HG03095 (cell line): ENCODE data around the gene SPTBN4.
"Not testable (repeated sequence)": the region's sequence is repeated elsewhere in the genome, so short reads cannot be mapped to it uniquely, and the experiment has no call there.

ENCODE experiments used
- ATAC-seq: cut with Tn5 transposase; IDR thresholded peaks from one replicate; pipeline ENCODE4 v1.9.1; 2021; ENCODE audit warnings: moderate library complexity; ENCODE audit not compliant: unreplicated experiment

The SPTBN4 gene

DNA sequence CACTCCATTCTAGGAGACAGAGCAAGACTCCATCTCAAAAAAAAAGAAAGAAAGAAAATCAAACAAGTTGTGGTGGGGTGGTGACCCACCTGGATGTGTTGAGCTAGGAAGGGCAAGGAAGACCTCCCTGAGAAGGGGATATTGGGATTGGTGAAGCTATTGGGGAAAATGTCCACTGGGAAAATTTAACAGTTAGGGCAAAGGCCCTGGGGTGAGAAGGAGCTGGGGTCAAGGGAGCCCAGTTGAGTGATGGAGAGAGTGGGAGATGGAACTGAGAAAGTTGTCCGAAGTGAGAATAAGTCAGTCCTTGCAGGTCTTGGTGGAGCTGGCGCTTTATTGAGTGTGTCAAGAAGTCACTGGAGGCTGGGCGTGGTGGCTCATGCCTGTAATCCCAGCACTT lies 28.5 kb upstream of the SPTBN4 start:
- no peak for ATAC-seq

GRCh38 chr19:40441719-40442253 lies 25.0 kb upstream of the SPTBN4 start:
- ATAC-seq: no peak

DNA sequence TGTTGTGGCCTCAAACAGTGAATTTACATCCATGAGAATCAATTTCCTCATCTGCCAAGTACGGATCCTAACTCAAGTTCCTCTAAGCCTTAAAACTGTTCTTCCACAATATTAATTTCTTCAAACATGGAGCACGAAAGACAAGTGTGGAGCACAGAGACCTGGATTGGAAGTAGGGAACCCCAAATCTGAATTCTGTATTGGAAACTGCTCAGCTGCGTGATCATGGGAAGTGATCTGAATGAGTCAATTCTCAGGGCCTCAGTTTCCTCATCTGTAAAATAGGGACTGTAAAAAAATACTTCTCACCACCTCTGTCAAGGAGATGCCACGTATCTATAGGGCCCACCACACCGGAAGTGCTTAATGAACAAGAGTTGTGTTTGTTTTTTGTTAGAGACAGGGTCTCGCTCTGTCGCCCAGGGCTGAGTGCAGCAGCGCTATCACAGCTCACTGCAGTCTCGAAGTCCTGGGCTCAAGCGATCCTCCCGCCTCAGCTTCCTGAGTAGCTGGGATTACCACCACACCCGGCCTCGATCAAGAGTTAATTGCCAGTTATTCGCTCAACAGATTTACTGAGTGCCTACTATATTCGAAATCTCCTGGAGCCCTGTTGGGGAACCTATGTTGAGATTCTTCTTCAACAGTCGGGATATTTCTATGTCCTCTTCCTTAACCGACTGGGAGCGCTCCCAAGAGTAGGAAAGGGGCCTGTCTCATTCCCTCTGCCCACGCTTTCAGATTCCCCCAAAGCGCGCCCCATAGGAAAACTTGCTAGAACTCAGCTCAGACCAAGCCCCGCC lies 24.3 kb upstream of the SPTBN4 start:
- no peak for ATAC-seq

DNA sequence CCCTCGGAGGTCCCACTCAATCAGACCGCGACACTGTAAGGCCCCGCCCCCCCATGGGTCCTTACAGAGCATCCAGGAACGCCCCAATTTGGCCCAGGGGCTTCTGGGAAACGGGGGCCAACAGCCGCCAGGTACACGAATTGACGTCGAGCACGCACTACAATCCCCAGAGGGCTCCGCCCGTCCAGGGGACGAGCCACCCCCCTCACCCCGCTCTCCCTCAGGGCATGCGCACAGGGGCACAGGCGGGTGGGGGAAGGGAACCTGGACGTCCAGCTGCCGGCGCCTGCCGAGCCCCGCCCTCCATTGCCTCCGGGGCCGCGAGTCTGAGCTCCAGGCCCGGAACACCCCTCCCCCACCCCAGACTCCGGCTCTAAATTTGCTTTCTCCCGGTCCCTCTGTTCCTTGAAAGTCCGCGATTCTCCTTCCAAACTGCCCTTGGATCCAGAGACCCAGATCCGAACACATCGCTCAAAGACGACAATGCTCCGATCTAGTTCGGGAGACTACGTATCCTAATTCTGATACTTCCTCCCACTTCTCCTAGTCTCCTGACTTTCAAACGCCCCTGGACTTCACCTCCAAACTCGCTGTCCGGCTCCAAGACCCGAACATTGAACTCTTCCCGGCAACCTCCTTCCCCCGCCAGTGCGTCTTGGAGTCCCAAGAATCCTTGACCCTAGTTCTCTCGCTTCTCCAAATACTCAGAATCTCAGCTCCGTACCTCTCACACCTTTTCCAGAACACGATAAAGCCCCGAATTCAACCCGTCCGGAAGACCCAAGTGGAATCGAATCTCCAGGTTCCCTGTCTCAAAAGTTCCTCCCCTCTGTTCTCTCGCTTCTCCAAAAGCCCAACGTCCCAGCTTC lies 23.4 kb upstream of the SPTBN4 start:
- peak; percentile 56 for ATAC-seq

DNA sequence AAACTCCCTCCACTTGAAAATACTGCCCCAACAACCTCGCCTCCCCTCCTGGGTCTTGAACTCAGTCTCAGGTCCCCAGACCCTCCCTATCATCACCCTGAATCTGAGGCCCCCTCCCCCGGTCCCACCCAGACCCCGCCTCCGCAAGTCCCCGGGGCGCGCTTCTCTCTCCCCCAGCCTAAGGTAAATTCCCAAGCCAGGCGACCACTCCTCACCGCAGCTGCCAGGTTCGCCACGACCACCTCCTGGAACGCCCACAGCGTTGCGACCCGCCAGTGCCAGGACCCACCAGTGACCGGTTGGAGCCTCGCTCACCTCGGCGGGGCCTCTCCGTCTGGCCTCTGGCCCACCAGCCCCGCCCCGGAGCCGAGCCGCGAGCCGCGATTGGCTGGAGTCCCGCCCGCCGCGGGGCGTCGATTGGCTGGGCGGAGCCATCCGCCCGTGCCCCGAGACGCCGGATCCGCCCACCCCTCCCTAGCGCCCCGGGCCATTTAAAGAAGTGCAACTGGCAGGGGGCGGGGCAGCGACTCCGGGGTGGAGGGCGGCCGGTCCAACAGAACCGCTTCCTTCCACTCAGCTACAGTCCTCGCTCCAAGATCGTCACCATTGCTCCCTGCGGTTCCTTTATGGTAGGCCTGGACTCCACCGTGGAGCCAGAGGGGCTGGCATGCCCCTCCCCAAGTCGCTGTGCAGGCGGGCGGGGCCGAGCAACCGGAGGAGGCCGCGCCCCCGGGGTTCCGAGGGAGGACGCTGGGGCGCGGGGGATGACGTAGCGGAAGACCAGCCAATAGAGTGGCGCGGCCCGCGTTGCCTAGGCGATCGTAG lies 22.6 kb upstream of the SPTBN4 start, which contains the start of gene SERTAD3:
Gene SERTAD3 (minus strand): TSS at position 336 of the 825 bp plus-strand sequence. CDS start 2,255 bp downstream, outside the sequence.
- ATAC-seq: peak; percentile 60

DNA sequence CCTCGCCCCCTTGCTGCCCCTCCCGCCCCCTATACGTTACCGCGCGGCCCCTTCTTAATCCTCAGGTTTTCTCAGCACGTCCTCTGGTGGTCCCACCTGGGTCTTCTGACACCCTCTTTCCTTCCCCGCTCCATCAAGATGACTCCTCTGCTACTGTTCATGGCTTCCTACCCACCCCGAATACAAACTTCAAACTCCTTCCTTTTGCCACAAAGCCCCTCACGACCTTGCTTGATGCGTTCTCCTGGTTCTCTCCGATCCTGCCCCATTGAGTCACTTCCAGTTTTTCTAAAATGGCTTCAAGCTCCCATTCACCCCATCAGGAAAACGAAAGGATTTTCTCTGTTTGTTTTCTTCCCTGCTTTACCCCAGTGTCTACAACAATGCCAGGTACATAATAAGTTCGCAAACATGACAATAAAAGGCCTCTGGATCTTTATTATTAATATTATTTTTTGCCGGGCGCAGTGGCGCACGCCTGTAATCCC lies 21.9 kb upstream of the SPTBN4 start:
- no peak for ATAC-seq

GRCh38 chr19:40445780-40446262 lies 21.0 kb upstream of the SPTBN4 start:
- ATAC-seq: no peak

DNA sequence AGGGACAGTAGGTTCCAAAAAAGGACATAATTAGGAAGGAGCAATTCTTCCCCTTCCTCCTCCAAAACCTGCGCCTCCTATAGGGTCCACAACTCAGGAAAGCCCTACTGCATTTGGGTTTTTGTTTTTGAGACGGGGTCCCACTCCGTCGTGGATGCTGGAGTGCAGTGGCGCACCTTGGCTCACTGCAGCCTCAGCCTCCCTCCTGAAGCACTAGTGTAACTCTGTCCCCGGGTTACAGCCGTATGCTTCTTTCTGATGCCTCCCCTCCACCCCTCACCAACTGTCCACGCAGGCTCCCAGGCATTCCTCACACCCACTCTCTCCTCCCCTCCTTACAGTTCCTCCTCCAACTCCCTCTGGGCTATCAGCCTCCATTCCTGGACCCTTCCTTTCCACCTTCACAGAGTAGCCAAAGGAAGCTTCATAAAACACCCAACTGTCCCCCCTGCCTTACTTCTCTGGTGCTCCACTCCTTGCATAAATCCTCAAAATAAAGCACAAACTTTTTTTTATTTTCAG lies 20.5 kb upstream of the SPTBN4 start:
- no peak for ATAC-seq

- no peak for ATAC-seq
Observed at GRCh38 chr19:40449506-40449905, 17.3 kb upstream of the SPTBN4 start.

GRCh38 chr19:40450664-40451063 lies 16.1 kb upstream of the SPTBN4 start:
- ATAC-seq: no peak

DNA sequence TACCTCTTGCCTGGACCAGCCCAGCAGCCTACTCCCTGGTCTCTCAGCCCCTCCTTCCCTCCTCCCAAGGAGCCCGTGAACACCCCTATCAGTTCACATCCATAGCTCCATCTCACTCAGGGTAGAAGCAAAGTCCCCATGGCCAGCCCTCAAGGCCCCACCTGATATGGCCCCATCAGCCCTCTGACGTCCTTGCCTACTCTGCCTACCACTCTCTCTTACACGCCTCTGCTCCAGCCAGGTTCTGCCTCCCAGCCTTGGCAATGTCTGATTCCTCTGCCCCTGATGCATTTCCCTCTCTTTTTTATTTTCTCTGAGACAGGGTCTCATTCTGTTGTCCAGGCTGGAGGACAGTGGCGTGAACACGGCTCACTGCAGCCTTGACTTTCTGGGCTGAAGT lies 14.8 kb upstream of the SPTBN4 start:
- no peak for ATAC-seq

DNA sequence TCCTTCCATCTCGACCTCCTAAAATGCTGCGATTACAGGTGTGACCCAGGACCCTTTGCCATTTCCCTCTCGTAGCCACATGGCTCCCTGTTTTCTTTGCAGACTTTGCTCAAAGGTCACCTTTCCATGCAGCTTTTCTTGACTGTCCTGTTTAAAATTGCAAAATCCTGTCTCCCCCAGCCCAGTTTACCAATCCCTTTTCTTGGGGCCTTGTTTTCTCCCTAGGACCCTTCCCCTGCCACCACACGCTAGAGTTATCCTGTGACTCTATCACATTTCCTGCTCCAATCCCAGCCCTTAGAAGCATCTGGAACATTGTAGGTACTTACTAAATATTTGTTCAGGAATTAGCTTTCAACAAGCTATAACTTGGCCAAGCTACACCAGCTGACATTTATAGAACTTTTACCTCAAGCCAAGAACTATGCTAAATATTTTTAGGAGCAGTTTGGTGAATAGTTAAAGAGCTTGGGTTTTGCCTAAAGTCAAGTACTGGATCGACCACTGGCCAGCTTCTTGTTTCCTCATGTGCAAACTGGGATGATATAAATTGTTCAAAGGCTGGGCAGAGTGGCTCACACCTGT lies 13.6 kb upstream of the SPTBN4 start:
- no peak for ATAC-seq

- ATAC-seq: not testable (repeated sequence)
Observed at GRCh38 chr19:40453943-40454342, 12.9 kb upstream of the SPTBN4 start.

DNA sequence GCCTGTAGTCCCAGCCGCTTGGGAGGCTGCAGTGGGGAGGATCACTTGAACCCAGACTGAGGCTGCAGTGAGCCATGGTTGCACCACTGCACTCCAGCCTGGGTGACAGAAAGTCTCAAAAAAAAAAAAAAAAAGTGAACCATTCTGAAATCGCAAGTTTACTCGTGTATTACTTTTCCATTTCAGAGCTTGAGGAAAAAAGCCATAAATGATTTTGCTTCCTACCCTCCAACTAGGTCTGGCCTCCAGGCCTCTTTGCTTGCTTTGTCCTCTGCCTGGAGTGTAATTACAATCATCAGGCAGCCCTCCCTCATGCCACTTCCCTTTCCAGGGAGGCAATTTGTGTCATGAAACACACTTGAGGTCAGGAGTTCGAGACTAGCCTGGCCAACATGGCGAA lies 9.8 kb upstream of the SPTBN4 start:
- no peak for ATAC-seq

- no peak for ATAC-seq
Observed at GRCh38 chr19:40457953-40458596, 8.7 kb upstream of the SPTBN4 start.

DNA sequence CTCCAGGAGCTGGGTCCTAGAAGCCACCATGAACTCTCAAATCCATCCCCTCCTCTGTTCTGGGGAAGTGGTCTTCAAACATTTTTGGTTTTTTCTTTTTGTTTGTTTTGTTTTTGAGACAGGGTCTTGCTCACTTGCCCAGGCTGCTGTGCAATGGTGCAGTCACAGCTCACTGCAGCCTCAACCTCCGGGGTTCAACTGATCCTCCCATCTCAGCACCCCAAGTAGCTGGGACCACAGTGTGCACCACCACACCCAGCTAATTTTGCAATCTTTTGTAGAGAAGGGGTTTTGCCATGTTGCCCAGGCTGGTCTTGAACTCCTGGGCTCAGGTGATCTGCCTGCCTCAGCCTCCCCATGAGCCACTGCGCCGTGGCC lies 8.2 kb upstream of the SPTBN4 start:
- ATAC-seq: no peak

DNA sequence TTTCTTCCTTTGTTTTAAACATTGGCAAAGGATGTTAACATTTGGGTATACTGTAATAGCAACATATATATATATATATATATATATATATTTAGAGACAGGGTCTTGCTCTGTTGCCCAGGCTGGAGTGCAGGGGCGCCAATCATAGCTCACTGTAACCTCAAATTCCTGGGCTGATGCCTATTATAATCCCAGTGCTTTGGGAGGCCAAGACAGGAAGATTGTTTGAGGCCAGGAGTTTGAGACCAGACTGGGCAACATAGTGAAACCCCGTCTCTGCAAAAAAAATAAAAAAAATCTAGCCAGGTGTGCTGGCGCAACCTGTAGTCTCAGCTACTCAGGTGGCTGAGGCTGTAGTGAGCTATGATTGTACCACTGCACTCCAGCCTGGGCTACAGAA lies 6.6 kb upstream of the SPTBN4 start:
- ATAC-seq: no peak

GRCh38 chr19:40461669-40462221 lies 5.1 kb upstream of the SPTBN4 start:
- no peak for ATAC-seq

GRCh38 chr19:40463587-40464037 lies 3.2 kb upstream of the SPTBN4 start:
- ATAC-seq: not testable (repeated sequence)
